GM23248 (cell line): ENCODE measurements around the gene SOX6.

Experiments
- EZH2 ChIP-seq: fragments of 200-600 bp; sonication (generic); IDR thresholded peaks from 2 replicates; pipeline ENCODE4 v1.6.1; 2018; ENCODE audit warnings: antibody characterized with exemption, mild to moderate bottlenecking; ENCODE audit not compliant: insufficient read depth, poor library complexity, severe bottlenecking
- EZH2phosphoT487 ChIP-seq: fragments of 200-600 bp; sonication (generic); IDR thresholded peaks from 2 replicates; pipeline ENCODE4 v1.6.1; 2018; ENCODE audit warnings: antibody characterized with exemption, moderate library complexity, mild to moderate bottlenecking, low read depth; ENCODE audit not compliant: insufficient read depth

DNA sequence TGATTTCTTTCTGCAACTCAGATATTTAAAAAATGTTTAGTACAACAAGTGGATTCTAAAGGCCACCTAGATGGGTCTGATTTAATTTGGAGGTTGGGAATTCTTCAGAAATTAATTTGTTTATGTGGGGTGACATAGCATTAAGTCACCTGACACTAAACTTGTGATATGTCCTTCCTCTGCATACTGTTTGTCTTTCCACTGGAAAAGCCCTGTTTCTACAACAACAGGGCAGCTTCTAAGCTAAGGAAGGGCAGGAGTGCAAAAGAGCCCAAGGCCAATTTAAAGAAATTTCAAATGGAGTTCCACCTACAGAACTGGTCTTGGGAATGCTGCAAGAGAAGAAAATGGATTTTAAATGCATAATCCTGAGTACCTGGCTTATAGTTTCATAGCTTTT, 319.2 kb downstream of the SOX6 start:
- TF ChIP-seq EZH2 (no peak), EZH2phosphoT487 (no peak)
